Osteoblast (primary cell): ENCODE data around the gene HADHB. TPM values are rescaled to one million over a fixed set of nuclear protein-coding genes. Genes with fewer than 3 reads are reported as not detected.

Experiments
- DNase-seq: peaks from one replicate; pipeline ENCODE4 v3.0.0; 2011; ENCODE audit warnings: low spot score, mixed read lengths; ENCODE audit not compliant: insufficient read length; ENCODE audit errors: missing footprints
- H2AFZ ChIP-seq: 2 replicates; pipeline ENCODE4 v1.6.0; 2011; ENCODE audit warnings: mild to moderate bottlenecking, low read length
- H3K27ac ChIP-seq: 2 replicates; pipeline ENCODE4 v1.5.1; 2011; ENCODE audit warnings: mild to moderate bottlenecking, low read depth, low read length, moderate library complexity
- H3K27me3 ChIP-seq: 2 replicates; pipeline ENCODE4 v1.6.0; 2012; ENCODE audit warnings: mild to moderate bottlenecking, control low read depth, inconsistent platforms, low read length, moderate library complexity; ENCODE audit not compliant: insufficient read depth
- H3K36me3 ChIP-seq: 2 replicates; pipeline ENCODE4 v1.5.1; 2011; ENCODE audit warnings: mild to moderate bottlenecking, low read length, control low read depth, moderate library complexity; ENCODE audit not compliant: insufficient read depth
- H3K4me1 ChIP-seq: 2 replicates; pipeline ENCODE4 v1.5.1; 2011; ENCODE audit warnings: mild to moderate bottlenecking, low read length, control low read depth, moderate library complexity; ENCODE audit not compliant: insufficient read depth
- H3K4me2 ChIP-seq: 2 replicates; pipeline ENCODE4 v1.6.0; 2011; ENCODE audit warnings: mild to moderate bottlenecking, low read length; ENCODE audit not compliant: insufficient read depth
- H3K4me3 ChIP-seq: fragments of 200-600 bp; sonication (generic); 3 replicates; pipeline ENCODE4 v1.5.1; 2012; ENCODE audit warnings: mild to moderate bottlenecking, low read length, inconsistent platforms; ENCODE audit not compliant: insufficient read depth
- H3K79me2 ChIP-seq: 2 replicates; pipeline ENCODE4 v1.6.0; 2012; ENCODE audit warnings: mild to moderate bottlenecking, low read length, control low read depth, inconsistent platforms; ENCODE audit not compliant: insufficient read depth
- H3K9me3 ChIP-seq: 2 replicates; pipeline ENCODE4 v1.5.1; 2011; ENCODE audit warnings: low read depth, low read length, control low read depth
- H4K20me1 ChIP-seq: 2 replicates; pipeline ENCODE4 v1.6.0; 2012; ENCODE audit warnings: mild to moderate bottlenecking, low read length, control low read depth; ENCODE audit not compliant: insufficient read depth
- CTCF ChIP-seq: IDR thresholded peaks from 2 replicates; pipeline ENCODE4 v1.5.1; 2011; ENCODE audit warnings: mild to moderate bottlenecking, low read depth, low read length, moderate library complexity; ENCODE audit errors: extremely low read depth
- total RNA-seq: library from RNA; depleted of rRNA; stranded (reverse); fragments of >200 nt; gene quantifications from 2 replicates; pipeline ENCODE4 v1.2.3, GENCODE V29; 2012

HADHB gene
- total RNA-seq, 1 donor = 119 TPM

- Histone ChIP-seq H3K36me3 (peaks cover 48% of the 10 kb centered on the region), H3K79me2 (peaks cover 2% of the 10 kb centered on the region)
Observed at GRCh38 chr2:26223018-26223417, 21.7 kb upstream of the HADHB start.

GRCh38 chr2:26224095-26224494 is 20.6 kb upstream of the HADHB start:
- H3K36me3 ChIP-seq = peaks cover 56% of the 10 kb centered on the region
- no peak overlapping the region for H3K4me2 ChIP-seq
- H3K27me3 ChIP-seq = no peaks in the 10 kb centered on the region
- H2AFZ ChIP-seq = no peak overlapping the region
- no peaks in the 10 kb centered on the region for H3K4me1 ChIP-seq
- H4K20me1 ChIP-seq = no peaks in the 10 kb centered on the region
- no peak overlapping the region for H3K4me3 ChIP-seq
- H3K79me2 ChIP-seq = peaks cover 2% of the 10 kb centered on the region
- no peak for DNase-seq
- TF ChIP-seq CTCF = no peak
- H3K9me3 ChIP-seq = no peaks in the 10 kb centered on the region
- no peak overlapping the region for H3K27ac ChIP-seq

More at GRCh38 chr2:26223018-26223417, 21.7 kb upstream of the HADHB start:
- Histone ChIP-seq H3K4me2 (no peak overlapping the region), H3K27me3 (no peaks in the 10 kb centered on the region), H3K9me3 (no peaks in the 10 kb centered on the region), H3K4me3 (no peak overlapping the region), H3K27ac (no peak overlapping the region), H4K20me1 (no peaks in the 10 kb centered on the region), H3K4me1 (no peaks in the 10 kb centered on the region), H2AFZ (no peak overlapping the region)
- DNase-seq = no peak
- no peak for TF ChIP-seq CTCF

GRCh38 chr2:26229595-26229994 is 15.1 kb upstream of the HADHB start:
- no peaks in the 10 kb centered on the region for H4K20me1 ChIP-seq
- no peaks in the 10 kb centered on the region for H3K9me3 ChIP-seq
- no peaks in the 10 kb centered on the region for H3K27me3 ChIP-seq
- no peak for TF ChIP-seq CTCF
- peaks cover 2% of the 10 kb centered on the region for H3K79me2 ChIP-seq
- no peak overlapping the region for H3K27ac ChIP-seq
- DNase-seq = no peak
- H2AFZ ChIP-seq = no peak overlapping the region
- peaks cover 79% of the 10 kb centered on the region for H3K36me3 ChIP-seq
- no peaks in the 10 kb centered on the region for H3K4me1 ChIP-seq
- H3K4me3 ChIP-seq = no peak overlapping the region
- H3K4me2 ChIP-seq = no peak overlapping the region

- H3K36me3 ChIP-seq = peaks cover 86% of the 10 kb centered on the region
- H3K9me3 ChIP-seq = no peaks in the 10 kb centered on the region
Observed at GRCh38 chr2:26230806-26231205, 13.9 kb upstream of the HADHB start.

More at GRCh38 chr2:26230806-26231205, 13.9 kb upstream of the HADHB start:
- H3K27me3 ChIP-seq = no peaks in the 10 kb centered on the region
- peak; percentile 14 for DNase-seq
- H3K4me2 ChIP-seq = no peak overlapping the region
- no peak overlapping the region for H3K27ac ChIP-seq
- H4K20me1 ChIP-seq = no peaks in the 10 kb centered on the region
- no peak overlapping the region for H3K4me3 ChIP-seq
- H2AFZ ChIP-seq = no peak overlapping the region
- H3K79me2 ChIP-seq = peaks cover 2% of the 10 kb centered on the region
- TF ChIP-seq CTCF = no peak
- H3K4me1 ChIP-seq = no peaks in the 10 kb centered on the region
